Measurements from ENCODE around the gene DIPK1C.
"Not testable (repeated sequence)": the region's sequence is repeated elsewhere in the genome, so short reads cannot be mapped to it uniquely, and the experiment has no call there.

The DIPK1C gene

DNA sequence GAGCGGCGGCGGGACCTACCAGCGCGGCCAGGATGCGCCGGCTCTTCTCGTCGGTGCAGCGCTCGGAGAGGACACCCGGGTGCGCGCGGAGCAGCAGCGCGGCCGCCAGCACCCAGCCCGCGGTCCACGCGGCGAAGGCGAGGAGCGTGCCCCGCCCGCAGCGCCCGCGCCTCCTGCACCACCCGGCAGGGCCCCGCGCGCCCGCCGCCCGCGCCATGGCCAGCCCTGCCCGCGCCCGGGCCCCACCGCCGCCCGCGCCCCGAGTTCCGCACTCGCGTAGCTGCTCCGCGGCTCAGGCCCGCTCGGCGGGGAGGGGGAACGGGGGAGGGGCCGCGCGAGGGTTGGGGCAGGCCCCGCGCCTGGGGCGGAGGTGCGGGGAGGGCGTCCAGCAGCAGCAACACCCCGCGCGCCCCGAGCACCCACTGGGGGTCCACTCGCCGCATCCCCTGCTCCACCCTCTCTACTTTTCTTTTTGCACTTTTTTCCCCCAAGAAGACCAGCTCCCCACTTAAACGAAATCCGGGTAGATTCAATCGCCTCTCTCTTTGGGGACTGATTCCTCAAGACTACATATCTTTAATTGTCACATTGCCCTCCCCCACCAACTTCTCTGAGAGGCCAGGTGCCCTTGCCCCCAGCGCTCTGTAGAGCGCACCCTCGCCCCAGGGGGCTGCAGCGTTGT is at the start of gene DIPK1C:
Gene DIPK1C, minus strand, starts transcription at position 266 of the 682 bp plus-strand sequence. Its CDS starts 49 bp downstream, at position 217.
- DNase-seq (ENCODE audit: low spot score): peak; percentile 82

DNA sequence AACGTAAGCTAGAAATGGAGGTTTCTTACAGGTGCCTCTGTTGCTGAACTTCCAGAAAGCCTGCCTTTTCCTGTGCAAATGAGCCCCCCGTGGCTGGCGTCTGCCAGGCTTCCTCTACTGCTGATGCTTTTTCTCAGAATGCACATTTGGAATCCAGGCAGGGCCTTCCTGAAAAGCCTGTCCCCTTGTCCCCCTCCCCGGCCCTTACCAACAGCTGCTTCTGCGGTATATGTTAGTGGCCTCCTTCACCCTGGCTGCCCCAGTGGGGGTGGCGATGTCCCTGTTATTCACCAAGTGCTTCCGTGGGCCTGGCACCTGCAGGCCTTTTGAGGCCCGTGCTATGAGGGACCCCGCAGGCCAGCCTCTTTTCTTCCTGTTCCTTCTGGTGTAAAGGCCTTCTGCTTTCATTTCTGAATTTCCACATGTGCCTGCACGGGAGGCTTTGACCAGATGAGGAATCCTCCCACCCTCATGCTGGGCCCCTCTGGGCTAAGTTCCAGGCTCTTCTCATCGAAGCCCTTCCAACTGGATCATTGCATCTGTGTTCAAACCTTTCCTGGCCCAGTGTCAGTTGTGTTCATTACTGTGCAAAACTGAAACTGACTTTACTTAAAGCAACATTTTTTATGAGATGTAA is 49.5 kb upstream of the DIPK1C start:
- no peak for DNase-seq (ENCODE audit: low spot score)

DNA sequence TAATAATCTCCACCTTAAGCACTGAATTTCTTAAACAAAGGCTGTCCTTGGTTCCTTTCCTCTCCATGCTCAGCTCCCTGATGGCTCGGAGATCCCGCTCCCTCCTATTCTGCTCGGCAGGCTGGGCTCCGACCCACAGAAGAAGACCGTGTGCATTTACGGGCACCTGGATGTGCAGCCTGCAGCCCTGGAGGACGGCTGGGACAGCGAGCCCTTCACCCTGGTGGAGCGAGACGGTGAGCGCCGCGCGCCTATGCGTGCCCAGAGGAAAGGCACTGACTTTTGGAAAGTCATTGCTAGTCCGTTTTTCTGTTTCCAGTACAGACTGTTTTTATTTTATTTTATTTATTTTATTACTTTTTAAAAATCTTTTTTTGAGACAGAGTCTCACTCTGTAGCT is 48.7 kb upstream of the DIPK1C start:
- no peak for DNase-seq (ENCODE audit: low spot score)

DNA sequence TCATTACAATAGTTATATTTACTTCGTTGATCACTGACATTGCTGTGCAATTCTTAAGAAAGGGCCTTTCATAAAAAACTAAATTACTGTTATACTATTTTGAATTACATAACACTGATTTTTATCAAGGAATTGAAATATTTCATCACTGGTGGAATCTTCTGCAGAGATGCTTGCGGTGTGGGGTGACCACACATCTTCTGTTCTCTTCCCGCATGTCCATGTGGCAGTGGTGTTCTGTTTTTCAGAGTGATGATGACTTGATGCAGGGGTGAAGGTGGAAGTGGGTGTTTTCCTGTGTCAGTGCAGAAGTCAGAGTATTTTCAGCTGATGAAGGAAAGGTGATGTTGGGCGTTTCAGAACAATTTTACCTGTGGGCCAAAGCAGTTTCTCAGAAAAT is 46.0 kb upstream of the DIPK1C start:
- no peak for DNase-seq (ENCODE audit: low spot score)

DNA sequence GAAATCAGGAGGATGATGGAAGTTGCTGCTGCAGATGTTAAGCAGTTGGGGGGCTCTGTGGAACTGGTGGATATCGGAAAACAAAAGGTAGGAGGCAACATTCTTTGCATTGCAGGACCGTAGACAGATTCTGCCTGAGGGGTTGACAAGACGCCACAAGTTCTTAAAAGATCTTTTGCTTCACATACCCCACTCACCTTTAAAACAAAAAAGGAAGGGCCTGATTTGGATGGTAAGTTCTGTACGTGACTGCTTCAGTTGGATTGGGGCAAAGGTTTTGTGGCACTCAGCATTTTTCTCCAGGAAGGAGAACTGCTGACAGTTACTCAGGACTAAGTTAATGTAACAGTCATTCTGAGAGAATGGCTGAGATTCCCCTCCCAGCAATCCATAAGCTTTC is 44.3 kb upstream of the DIPK1C start:
- DNase-seq (ENCODE audit: low spot score): no peak

DNA sequence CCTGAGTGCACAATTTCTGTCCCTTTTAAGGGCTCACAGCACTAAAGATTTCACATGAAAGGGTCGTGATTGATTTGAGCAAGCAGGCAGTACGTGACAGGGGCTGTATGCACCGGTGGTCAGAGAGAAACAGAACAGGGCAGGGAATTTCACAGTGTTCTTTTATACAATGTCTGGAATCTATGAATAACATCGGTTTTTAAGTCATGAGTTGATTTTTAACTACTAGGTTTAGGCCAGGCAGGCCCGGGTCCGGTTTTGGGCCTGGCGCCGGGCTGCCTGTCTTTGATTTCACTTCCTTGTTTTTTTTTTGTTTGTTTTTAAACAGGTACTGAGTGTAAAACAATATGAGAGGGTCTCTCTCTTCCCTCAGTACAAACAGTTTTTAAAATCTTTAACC is 43.7 kb upstream of the DIPK1C start:
- DNase-seq (ENCODE audit: low spot score): not testable (repeated sequence)

DNA sequence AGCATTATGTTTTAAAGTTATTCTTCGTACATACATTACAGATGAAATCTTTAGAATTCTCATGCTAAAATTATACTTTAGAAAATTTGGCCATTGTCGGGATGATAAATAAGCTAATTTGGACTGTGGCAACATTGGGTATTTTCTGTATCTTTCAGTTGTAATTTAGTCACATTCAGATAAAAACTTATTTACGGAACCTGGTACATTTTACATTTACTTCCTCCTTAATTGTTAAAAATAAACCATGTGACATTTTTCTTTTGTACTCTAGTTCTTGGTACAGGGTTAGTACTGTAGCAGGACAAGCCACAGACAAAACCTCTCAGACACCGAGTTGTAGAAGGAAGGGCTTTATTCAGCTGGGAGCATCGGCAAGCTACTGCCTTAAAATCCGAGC is 43.3 kb upstream of the DIPK1C start:
- DNase-seq (ENCODE audit: low spot score): no peak

DNA sequence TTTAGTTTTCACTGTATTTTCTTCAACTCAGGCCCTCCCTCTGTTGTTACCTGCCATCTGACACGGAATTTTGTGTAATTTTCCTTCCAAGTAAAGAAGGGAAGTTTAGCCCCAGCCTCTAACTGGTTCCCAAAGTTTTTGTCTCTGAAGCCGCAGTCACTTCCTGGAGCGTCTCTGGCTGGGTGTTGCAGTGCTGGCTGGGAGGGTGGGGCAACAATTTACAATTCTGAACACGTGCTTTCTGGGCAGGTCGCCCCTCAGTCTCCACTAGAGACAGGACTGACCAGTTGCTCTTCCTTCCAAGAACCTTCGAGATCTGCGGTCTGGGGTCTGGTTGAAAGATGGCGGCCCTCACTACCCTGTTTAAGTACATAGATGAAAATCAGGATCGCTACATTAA is 42.5 kb upstream of the DIPK1C start:
- DNase-seq (ENCODE audit: low spot score): peak; percentile 70

DNA sequence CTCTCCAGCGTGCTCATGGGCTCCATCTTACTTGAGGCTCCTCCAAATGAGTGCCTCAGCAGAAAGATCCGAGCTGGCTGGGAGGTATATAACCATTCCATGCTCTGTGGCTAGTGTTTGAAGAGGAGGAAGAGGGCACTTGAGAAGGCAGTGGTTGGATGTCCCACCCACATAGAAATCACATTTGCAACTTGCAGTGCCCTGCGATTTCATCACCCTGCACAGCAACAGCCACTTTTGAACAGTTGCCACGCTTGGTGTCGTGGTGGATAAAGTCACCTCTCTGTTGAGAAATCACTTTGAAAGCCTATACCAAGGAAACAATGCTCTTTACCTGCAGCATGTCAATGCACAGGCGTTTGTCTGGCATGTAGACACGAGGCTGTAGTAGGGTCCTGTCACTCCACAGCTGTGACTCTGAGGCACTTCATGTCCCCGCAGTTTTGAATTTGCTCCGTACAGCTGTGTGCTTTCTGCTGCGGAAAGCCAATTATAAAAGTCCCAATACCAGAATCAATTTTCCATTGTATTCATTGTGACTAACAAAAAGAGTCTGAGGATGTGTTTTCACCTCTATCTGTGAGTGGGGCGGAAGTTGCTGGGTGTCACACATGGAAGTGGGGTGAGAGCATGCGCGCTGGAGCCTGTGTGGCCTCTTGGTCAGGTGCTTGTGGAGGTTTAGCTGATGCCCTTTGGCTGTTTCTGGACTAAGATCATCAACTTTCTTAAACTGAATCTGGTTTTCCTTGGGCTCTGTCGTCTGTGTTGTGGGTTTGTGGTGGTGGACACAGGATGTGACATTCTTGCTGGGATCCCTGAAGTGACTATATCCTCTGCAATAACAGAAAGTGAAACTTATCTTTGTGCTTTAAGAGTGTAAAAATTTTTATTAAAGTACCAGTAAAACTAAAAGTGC is 41.9 kb upstream of the DIPK1C start:
- peak; percentile 73 for DNase-seq (ENCODE audit: low spot score)

DNA sequence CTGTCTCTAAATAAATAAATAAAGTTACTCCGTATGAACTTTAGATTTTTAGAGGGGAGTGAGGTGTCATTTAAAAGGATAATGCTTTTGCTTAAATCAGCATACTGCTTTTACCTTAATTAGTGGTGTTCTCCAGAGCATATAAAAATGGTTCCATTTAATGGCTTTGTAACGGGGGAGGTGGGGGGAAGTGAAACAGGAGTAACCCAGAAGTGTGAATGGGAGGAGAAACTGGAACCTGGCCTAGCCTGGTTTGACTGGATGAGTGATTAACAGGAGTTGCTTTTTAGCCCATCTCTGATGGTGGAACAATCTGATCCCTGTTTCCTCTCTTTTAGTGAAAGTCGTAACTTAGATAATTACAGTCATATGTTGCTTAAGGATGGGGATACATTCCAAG is 40.7 kb upstream of the DIPK1C start:
- no peak for DNase-seq (ENCODE audit: low spot score)

DNA sequence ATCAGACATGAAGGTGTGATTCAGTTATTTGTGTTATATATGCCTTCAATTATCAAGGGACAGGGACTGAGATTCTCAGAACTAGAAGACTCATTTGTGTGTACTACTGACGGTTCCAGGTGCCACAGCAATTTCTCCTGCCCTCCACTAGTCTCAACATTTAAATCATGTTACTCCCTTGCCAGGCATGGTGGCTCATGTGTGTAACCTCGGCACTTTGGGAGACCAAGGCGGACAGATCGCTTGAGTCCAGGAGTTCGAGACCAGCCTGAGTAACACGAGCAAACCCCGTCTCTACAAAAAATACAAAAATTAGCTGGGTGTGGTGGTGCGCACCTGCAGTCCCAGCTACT is 40.2 kb upstream of the DIPK1C start:
- no peak for DNase-seq (ENCODE audit: low spot score)

DNA sequence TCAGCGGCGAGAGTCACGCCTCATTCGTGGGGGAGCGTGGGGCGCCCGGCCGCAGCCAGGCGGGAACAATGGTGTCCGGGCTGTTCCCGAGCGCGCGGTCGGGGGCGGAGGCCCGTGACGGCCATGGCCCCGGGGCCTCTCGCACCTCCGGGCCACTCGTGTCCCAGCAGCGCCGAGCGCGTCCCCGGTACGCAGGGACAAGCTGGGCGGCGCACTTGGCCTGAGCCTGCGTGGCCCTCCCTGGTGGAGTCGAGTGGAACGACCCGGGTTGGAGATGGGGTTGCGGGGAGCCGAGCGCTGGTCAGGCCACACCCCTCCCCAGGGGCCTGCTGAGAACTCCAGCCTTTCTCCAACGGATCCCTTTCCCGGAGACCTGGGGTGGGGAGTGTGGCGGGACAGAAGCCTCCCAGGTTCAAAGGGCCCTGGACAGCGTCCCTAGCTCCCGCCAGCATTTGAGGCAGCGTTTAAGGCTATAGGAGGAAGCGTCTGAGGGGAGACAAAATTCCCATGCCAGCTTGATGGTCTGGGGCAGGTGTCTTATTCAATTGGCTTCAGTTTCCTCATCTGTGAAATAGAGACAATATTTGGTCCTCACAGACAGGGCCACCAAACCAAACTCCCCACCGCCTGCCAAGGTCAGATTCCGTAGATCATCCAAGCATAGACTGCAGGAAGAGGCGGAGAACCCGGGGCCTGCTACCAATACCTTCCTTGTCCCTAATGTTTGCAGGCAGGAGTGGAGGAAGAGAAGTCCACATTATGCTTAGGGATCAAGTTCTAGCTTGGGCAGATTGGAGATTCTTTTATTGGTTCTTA is 39.6 kb upstream of the DIPK1C start:
- DNase-seq (ENCODE audit: low spot score): peak; percentile 64

DNA sequence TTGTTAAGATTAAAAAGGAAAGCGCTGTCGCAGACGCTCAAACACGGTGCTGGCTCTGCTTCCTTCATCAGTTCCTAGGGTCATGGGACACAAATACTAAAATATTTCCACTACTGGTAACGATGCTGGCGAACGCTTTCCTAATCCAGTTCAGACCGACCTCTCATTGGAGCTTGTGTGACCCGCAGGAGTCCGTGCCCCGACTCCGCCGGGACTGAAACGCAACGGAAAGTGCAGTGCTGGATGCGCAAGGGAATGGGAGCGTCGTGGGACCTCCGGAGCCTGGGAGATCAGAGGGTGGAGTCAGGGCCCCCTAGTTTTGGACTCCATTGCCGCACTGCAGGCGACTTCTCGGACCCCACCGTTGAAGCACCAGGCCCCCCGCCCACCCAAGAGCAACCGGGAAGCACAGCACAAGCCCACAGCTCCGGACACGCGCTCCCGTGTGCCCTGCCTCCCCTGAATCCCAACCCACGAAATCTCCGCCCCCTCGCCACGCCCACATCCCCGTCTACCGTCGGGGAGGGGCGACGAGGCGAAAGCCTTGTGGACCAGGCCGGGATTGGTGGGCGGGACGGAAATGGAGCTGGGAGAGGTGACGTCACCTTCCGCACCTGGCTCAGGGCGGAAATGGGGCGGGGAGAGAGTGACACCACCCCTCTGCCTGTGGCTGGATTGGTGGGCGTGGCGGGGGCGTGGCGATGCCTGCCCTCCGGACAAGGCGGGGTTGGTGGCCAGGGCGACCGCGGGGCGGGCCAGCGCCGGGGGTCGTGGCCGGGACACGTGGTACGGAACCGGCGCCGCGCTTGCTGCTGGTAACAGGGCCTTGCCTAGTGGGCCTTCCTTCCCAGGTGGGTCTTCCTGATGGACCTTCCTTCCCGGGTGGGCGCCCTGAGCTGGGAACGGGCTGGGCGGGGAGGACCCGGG is 38.7 kb upstream of the DIPK1C start, which contains the start of gene CNDP2:
Gene CNDP2, plus strand, starts transcription at position 783 of the 927 bp plus-strand sequence. CDS start 3,611 bp downstream, outside the sequence.
- DNase-seq (ENCODE audit: low spot score): peak; percentile 100

DNA sequence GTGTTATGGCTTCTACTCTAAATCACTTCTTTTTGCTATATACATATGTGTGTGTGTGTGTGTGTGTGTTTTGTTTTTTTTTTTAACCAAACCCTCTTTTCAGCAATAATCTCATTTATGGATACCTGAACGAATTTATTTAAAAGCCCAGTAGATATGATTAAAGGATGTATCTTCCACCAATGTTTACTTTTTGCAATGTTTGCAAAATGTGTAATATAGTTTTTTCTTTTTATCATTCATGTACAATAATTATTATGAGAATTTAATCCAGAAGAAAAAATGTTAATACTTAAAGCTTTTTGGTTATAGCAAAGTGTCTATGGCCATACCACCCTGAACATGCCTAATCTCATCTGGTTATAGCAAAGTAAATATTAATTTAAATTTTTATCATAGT is 37.4 kb upstream of the DIPK1C start:
- DNase-seq (ENCODE audit: low spot score): no peak

DNA sequence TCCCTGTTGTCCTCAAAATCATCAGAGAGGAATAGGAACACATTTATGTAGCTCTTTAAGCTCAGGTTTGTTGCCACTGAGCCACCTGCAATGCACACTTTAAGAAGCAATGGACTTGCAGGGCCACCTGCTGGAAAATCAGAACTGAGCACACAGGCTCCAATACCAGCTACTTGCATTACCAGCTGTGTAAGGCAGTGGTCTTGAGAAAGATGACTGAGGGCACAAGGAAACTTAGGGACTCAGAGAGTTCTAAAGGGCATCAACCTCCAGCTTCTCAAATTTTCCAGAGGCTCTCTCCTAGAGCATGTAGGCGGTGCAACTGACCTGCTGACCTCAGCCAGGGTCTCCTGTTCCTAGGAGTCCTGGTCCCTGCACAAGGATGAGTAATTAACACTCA is 36.6 kb upstream of the DIPK1C start:
- no peak for DNase-seq (ENCODE audit: low spot score)

DNA sequence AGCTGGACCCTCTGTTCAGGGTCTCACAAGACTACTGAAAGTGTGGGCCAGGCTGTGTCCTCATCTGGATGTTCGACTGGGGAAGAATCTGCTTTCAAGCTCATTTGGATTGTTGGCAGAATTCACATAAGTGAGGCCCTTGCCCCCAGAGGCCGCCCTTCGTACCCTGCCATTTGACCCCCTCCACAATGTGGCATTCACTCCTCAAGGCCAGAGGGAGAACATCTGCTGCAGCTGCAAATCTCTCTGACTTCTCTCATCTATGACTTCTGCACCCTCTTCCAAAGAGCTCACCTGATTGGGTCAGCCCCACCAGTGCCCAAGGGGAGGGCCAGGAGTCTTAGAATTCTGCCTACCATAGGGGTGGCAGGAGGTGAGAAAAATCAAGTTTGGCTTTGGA is 35.2 kb upstream of the DIPK1C start:
- no peak for DNase-seq (ENCODE audit: low spot score)

DNA sequence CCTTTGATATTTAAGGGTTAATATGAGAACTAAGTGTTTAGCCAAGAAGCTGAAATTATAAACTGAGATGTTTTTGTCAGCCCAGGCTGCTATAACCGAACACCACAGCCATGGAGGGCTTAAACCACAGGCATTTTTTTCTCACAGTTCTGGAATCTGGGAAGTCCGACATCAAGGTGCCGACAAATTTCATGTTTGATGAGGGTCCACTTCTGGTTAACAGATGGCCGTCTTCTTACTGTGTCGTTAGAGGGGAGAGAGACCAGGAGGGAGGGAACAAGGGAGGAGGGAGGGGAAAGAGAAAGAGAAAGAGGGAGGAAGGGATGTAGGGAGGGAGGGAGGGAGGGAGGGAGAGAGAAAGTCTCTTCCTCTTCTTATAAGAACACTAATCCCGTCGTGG is 32.6 kb upstream of the DIPK1C start:
- DNase-seq (ENCODE audit: low spot score): no peak

DNA sequence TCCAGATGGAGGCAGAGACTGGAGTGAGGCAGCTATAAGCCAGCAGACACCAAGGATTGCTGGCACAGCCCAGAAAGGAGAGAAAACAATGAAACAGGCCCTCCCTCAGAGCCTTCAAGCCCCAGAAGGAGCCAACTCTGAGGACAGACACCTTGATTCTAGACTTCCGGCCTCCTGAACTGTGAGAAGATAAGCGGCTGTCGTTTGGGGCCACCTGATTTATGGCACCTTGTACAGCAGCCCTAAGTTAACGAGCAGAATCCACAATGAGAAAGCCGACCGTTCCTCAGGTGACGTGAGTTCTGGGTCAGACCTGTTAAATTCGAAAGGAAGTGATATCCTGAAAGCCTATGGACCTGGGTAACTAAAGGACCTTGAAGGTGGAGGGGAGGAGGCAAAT is 31.8 kb upstream of the DIPK1C start:
- DNase-seq (ENCODE audit: low spot score): no peak

DNA sequence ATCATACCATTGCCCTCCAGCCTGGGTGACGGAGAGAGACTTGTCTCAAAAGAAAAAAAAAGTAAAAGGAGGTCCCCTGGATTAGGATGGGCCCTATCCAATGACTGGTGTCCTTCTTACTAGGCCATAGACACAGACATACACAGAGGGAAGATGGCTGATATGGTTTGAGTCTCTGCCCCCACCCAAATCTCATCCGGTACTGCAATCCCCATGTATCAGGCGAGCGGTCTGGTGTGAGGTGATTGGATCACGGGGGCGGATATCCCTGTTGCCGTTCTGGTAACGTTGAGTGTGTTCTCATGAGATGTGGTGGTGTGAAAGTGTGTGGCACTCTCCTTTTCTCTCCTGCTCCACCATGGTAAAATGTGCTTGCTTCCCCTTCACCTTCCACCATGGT is 31.2 kb upstream of the DIPK1C start:
- DNase-seq (ENCODE audit: low spot score): no peak

DNA sequence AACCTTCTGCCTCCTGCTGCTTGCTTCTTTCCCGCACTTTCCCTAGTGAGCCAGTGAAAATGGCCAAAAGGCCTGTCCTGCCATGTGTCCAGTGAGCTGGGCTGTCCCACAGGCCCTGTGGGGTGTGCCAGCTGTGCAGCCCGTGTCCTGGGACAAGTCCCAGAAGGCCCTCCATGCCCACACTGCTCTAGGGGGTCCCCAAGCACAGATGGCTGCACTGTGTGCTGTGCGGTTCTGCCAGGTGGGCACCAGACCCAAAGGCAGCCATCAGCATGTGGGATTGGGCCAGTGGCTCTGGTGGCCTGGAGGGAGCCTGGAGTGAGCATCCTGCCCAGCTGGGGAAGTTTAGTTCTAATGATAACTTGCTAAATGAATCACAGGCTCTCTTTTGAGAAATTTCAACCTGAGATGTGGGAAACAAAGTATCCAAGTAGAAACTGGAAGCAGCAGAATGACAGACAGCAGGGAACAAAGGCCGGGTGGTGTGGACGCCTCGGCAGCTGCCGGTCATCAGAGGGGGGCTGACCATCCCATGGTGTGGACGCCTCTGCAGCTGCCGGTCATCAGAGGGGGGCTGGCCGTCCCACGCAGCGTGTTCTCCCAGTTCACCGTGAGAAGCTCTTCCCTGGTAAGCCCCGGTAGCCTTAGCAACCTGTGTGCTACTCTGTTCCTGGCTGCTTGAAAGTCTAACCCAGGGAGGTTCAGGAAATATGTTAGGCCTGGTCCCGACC is 29.2 kb upstream of the DIPK1C start:
- no peak for DNase-seq (ENCODE audit: low spot score)

Data from globus pallidus (tissue), 1 donor.